HepG2 (cell line): Measurements from ENCODE around the gene SMIM28. TPM values are rescaled to one million over a fixed set of nuclear protein-coding genes. Genes with fewer than 3 reads are reported as not detected.

Experiments
- AGO1 ChIP-seq: fragments of 200-400 bp; formaldehyde crosslinking; IDR thresholded peaks from 2 replicates; pipeline ENCODE4 v1.6.1; 2017; ENCODE audit warnings: mild to moderate bottlenecking, low read depth, low read length, moderate library complexity; ENCODE audit not compliant: poor library complexity, severe bottlenecking
- GATAD2A ChIP-seq: IDR thresholded peaks from 2 replicates; pipeline ENCODE4 v1.6.1; 2016
- GZF1 ChIP-seq: sonication (generic); formaldehyde crosslinking; IDR thresholded peaks from 2 replicates; pipeline ENCODE4 v1.5.1; 2020; ENCODE audit warnings: mild to moderate bottlenecking, missing genetic modification reagents
- HCFC1 ChIP-seq: fragments of 150-350 bp; IDR thresholded peaks from 2 replicates; pipeline ENCODE4 v1.6.1; 2014; ENCODE audit warnings: low read depth, low read length
- NFIB ChIP-seq: sonication (generic); formaldehyde crosslinking; IDR thresholded peaks from 2 replicates; pipeline ENCODE4 v1.9.0; 2021; ENCODE audit warnings: missing genetic modification reagents, mild to moderate bottlenecking, borderline replicate concordance
- THAP9 ChIP-seq: sonication (generic); formaldehyde crosslinking; IDR thresholded peaks from 2 replicates; pipeline ENCODE4; 2020; ENCODE audit warnings: missing genetic modification reagents, mild to moderate bottlenecking, borderline replicate concordance
- ZBTB42 ChIP-seq: sonication (generic); formaldehyde crosslinking; IDR thresholded peaks from 2 replicates; pipeline ENCODE4 v1.5.0; 2020; ENCODE audit warnings: mild to moderate bottlenecking, missing genetic modification reagents
- ZBTB7B ChIP-seq: sonication (generic); formaldehyde crosslinking; IDR thresholded peaks from 2 replicates; pipeline ENCODE4 v1.4.0; 2020; ENCODE audit warnings: missing genetic modification reagents
- ZMYM2 ChIP-seq: sonication (generic); formaldehyde crosslinking; IDR thresholded peaks from 2 replicates; pipeline ENCODE4 v1.8.0; 2022; ENCODE audit warnings: mild to moderate bottlenecking, missing genetic modification reagents
- ZNF34 ChIP-seq: sonication (generic); formaldehyde crosslinking; IDR thresholded peaks from 2 replicates; pipeline ENCODE4 v1.4.0; 2020; ENCODE audit warnings: mild to moderate bottlenecking, missing genetic modification reagents, borderline replicate concordance
- ZNF350 ChIP-seq: sonication (generic); formaldehyde crosslinking; IDR thresholded peaks from 2 replicates; pipeline ENCODE4 v1.4.0; 2020; ENCODE audit warnings: mild to moderate bottlenecking, low read depth, missing genetic modification reagents, borderline replicate concordance
- ZNF484 ChIP-seq: sonication (generic); formaldehyde crosslinking; IDR thresholded peaks from 2 replicates; pipeline ENCODE4 v1.5.1; 2020; ENCODE audit warnings: mild to moderate bottlenecking, low read depth, missing genetic modification reagents, borderline replicate concordance
- ZNF563 ChIP-seq: sonication (generic); formaldehyde crosslinking; IDR thresholded peaks from 2 replicates; pipeline ENCODE4 v1.8.0; 2022; ENCODE audit warnings: mild to moderate bottlenecking, moderate library complexity, missing genetic modification reagents
- ZNF747 ChIP-seq: sonication (generic); formaldehyde crosslinking; IDR thresholded peaks from 2 replicates; pipeline ENCODE4 v1.8.1; 2023; ENCODE audit warnings: missing genetic modification reagents, mild to moderate bottlenecking, borderline replicate concordance
- ZNF879 ChIP-seq: sonication (generic); formaldehyde crosslinking; IDR thresholded peaks from 2 replicates; pipeline ENCODE4 v1.8.1; 2023; ENCODE audit warnings: missing genetic modification reagents
- polyA plus RNA-seq, 8 experiments: library from polyadenylated mRNA; depleted of rRNA in 3 of 8; stranded (reverse) in 7 of 8; unstranded in 1 of 8; fragments of >200 nt; fragmentation: Illumina TruSeq in 4 of 8; extraction: Trizol in 4 of 8; gene quantifications; 2 replicates each; pipeline versions ENCODE4 v1.2.1 to v1.2.3, GENCODE V29; 2011 to 2016; ENCODE audit warnings: low read depth in 4 of 8, missing spikeins in 1 of 8, mixed read lengths in 1 of 8; ENCODE audit not compliant: insufficient read depth in 1 of 8
- total RNA-seq, 5 experiments: library from RNA; depleted of rRNA; stranded (reverse); fragments of >200 nt; fragmentation: Illumina TruSeq; extraction: Trizol; gene quantifications; 2 replicates each; pipeline ENCODE4 v1.2.3, GENCODE V29; 2016; ENCODE audit warnings: low read depth in 1 of 5
- TF ChIP-seq, protein P1 (sequence below): sonication (generic); formaldehyde crosslinking; IDR thresholded peaks from 2 replicates; pipeline ENCODE4 v1.8.1; 2023; ENCODE audit warnings: mild to moderate bottlenecking, moderate library complexity, missing genetic modification reagents
- TF ChIP-seq, protein P2 (sequence below): sonication (generic); formaldehyde crosslinking; IDR thresholded peaks from 2 replicates; pipeline ENCODE4 v1.4.0; 2020; ENCODE audit warnings: missing genetic modification reagents, borderline replicate concordance
- TF ChIP-seq, protein P3 (sequence below): sonication (generic); formaldehyde crosslinking; IDR thresholded peaks from 2 replicates; pipeline ENCODE4 v1.4.0; 2020; ENCODE audit warnings: missing genetic modification reagents
- TF ChIP-seq, protein P4 (sequence below): sonication (generic); formaldehyde crosslinking; IDR thresholded peaks from 2 replicates; pipeline ENCODE4 v1.8.1; 2023; ENCODE audit warnings: mild to moderate bottlenecking, missing genetic modification reagents

Gene SMIM28
- total and polyA plus RNA-seq, 2 of the 13 experiments (the other 11 are each of a cell fraction or from before 2014, with no cell fraction given): not detected

DNA sequence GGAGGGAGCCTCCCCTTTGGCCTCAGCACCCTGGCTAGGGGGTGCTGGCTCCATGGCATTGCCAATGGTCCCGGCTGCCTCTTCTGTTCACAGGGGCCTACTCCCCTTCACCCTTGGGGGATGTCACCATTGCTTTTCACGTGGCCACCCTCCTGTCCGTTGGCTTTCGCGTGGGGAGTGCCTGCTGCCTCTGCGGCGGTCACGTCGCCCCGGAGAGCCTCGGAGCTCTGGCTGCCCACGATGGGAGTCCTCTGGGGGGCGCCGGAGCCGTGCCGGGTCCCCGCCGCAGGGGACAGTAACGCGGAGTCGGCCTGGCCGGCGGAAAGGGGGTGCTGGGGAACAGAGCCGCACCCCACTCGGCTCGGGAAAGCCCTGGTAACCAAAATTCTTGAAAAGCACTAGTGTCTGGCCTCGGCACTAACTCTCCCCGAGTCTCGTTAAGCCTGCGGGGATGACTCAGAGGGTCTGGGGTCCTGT, 25.7 kb downstream of the SMIM28 start (continued):
- TF ChIP-seq ZNF563: 0 out of 2 replicates have a peak, but pooled peaks have one; percentile 36
- TF ChIP-seq, protein P1, sequence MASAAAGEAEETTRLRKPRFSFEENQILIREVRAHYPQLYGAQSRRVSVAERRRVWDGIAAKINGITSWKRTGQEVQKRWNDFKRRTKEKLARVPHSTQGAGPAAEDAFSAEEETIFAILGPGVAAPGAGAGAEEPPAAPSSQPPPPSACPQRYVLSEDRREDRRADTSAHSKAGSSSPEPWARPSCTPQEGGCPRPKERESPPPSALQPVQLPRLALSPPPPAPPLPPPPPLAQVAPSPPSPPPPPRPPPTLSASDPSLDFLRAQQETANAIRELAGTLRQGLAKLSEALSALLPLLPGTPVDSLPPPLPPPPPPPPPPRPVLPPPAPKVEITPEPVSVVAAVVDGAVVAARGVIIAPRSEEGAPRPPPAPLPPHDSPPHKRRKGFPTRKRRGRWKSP (CRISPR knock-in tag): peak; percentile 6; the same call in 1 of the 2 replicates
- 0 out of 2 replicates have a peak, but pooled peaks have one; percentile 20 for TF ChIP-seq ZNF484 (CRISPR knock-in tag)
- 0 out of 2 replicates have a peak, but pooled peaks have one; percentile 12 for TF ChIP-seq ZNF879
- TF ChIP-seq THAP9: 0 out of 2 replicates have a peak, but pooled peaks have one; percentile 30
- 0 out of 2 replicates have a peak, but pooled peaks have one; percentile 42 for TF ChIP-seq ZNF747 (CRISPR knock-in tag)
- TF ChIP-seq ZNF350: peak; percentile 32; the same call in 1 of the 2 replicates
- TF ChIP-seq, protein P2, sequence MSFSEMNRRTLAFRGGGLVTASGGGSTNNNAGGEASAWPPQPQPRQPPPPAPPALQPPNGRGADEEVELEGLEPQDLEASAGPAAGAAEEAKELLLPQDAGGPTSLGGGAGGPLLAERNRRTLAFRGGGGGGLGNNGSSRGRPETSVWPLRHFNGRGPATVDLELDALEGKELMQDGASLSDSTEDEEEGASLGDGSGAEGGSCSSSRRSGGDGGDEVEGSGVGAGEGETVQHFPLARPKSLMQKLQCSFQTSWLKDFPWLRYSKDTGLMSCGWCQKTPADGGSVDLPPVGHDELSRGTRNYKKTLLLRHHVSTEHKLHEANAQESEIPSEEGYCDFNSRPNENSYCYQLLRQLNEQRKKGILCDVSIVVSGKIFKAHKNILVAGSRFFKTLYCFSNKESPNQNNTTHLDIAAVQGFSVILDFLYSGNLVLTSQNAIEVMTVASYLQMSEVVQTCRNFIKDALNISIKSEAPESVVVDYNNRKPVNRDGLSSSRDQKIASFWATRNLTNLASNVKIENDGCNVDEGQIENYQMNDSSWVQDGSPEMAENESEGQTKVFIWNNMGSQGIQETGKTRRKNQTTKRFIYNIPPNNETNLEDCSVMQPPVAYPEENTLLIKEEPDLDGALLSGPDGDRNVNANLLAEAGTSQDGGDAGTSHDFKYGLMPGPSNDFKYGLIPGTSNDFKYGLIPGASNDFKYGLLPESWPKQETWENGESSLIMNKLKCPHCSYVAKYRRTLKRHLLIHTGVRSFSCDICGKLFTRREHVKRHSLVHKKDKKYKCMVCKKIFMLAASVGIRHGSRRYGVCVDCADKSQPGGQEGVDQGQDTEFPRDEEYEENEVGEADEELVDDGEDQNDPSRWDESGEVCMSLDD (CRISPR knock-in tag): peak; percentile 90; the same call in 1 of the 2 replicates
- peak; percentile 34; the same call in 1 of the 2 replicates for TF ChIP-seq GATAD2A (CRISPR knock-in tag)
- TF ChIP-seq ZBTB42 (CRISPR knock-in tag): no peak
- peak; percentile 66 for TF ChIP-seq AGO1
- 0 out of 2 replicates have a peak, but pooled peaks have one; percentile 62 for TF ChIP-seq GZF1 (CRISPR knock-in tag)
- 0 out of 2 replicates have a peak, but pooled peaks have one; percentile 22 for TF ChIP-seq ZMYM2 (CRISPR knock-in tag)
- peak; percentile 79 for TF ChIP-seq ZBTB7B (CRISPR knock-in tag)
- no peak for TF ChIP-seq HCFC1
- TF ChIP-seq, protein P3, sequence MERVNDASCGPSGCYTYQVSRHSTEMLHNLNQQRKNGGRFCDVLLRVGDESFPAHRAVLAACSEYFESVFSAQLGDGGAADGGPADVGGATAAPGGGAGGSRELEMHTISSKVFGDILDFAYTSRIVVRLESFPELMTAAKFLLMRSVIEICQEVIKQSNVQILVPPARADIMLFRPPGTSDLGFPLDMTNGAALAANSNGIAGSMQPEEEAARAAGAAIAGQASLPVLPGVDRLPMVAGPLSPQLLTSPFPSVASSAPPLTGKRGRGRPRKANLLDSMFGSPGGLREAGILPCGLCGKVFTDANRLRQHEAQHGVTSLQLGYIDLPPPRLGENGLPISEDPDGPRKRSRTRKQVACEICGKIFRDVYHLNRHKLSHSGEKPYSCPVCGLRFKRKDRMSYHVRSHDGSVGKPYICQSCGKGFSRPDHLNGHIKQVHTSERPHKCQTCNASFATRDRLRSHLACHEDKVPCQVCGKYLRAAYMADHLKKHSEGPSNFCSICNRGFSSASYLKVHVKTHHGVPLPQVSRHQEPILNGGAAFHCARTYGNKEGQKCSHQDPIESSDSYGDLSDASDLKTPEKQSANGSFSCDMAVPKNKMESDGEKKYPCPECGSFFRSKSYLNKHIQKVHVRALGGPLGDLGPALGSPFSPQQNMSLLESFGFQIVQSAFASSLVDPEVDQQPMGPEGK (CRISPR knock-in tag): peak; percentile 50
- TF ChIP-seq NFIB (CRISPR knock-in tag): 0 out of 2 replicates have a peak, but pooled peaks have one; percentile 55
- TF ChIP-seq ZNF34 (CRISPR knock-in tag): peak; percentile 3; the same call in 1 of the 2 replicates
- TF ChIP-seq, protein P4, sequence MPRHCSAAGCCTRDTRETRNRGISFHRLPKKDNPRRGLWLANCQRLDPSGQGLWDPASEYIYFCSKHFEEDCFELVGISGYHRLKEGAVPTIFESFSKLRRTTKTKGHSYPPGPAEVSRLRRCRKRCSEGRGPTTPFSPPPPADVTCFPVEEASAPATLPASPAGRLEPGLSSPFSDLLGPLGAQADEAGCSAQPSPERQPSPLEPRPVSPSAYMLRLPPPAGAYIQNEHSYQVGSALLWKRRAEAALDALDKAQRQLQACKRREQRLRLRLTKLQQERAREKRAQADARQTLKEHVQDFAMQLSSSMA (CRISPR knock-in tag): 0 out of 2 replicates have a peak, but pooled peaks have one; percentile 20
